Measurements from ENCODE around the gene ENPP7. TPM values are rescaled to one million over a fixed set of nuclear protein-coding genes. Genes with fewer than 3 reads are reported as not detected.
A peak's percentile ranks its signal among the peaks of the same experiment; 100 is the strongest.

The ENPP7 gene
- total and polyA plus RNA-seq, 3 experiments from 2014 or later: 0.11 to 0.26 TPM; not detected in 1

DNA sequence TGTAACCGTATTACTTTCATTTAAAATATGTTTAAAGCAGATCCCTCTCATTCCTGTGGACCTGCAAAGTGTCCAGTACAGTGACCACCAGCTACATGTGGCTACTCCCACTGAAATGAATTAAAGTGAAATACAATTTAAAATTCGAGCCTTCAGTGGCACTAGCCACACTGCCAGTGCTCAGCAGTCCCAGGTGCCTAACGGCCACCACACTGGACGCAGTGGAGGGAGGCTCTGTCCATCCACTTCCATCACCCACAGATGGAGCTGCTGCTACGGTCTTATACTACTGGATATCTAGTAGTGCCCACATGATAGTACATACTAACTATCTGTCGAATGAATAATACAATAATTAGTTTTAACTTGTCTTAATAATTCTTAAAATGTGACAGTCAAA, 44.9 kb downstream of the ENPP7 start:
- Histone ChIP-seq H3K27ac (ENCODE audit: low read depth, low read length) (no peak overlapping the region), H3K36me3 (ENCODE audit: insufficient read depth, low read length) (no peaks in the 10 kb centered on the region), H3K27me3 (ENCODE audit: insufficient read depth, low read length, poor library complexity, severe bottlenecking) (peaks cover 23% of the 10 kb centered on the region), H3K4me1 (ENCODE audit: insufficient read depth, low read length) (peaks cover 16% of the 10 kb centered on the region), H3K9me3 (ENCODE audit: low read length) (no peaks in the 10 kb centered on the region), H3K4me3 (ENCODE audit: low read length) (no peak overlapping the region)
- Mint-ChIP-seq H3K9me3 (peaks cover 0 to 2% (median 0%) of the 10 kb centered on the region in 5 donors), H3K4me3 (no peak overlapping the region), H3K36me3 (no peaks in the 10 kb centered on the region), H3K27me3 (peaks cover 34 to 65% of the 10 kb centered on the region in 2 donors), H3K4me1 (peaks cover 7 to 21% (median 20%) of the 10 kb centered on the region in 3 donors), H3K27ac (peak overlapping the region in 1 of 8 donors; percentile 79)
- CTCF ChIA-PET: interaction anchor here (1.1 to 1.9 kb wide), 2 partner anchors 9 to 34 kb away, joined by 3 to 6 read pairs; no protein-coding TSS in a partner anchor
- no peak for DNase-seq
- POLR2A ChIA-PET: no interaction called here

DNA sequence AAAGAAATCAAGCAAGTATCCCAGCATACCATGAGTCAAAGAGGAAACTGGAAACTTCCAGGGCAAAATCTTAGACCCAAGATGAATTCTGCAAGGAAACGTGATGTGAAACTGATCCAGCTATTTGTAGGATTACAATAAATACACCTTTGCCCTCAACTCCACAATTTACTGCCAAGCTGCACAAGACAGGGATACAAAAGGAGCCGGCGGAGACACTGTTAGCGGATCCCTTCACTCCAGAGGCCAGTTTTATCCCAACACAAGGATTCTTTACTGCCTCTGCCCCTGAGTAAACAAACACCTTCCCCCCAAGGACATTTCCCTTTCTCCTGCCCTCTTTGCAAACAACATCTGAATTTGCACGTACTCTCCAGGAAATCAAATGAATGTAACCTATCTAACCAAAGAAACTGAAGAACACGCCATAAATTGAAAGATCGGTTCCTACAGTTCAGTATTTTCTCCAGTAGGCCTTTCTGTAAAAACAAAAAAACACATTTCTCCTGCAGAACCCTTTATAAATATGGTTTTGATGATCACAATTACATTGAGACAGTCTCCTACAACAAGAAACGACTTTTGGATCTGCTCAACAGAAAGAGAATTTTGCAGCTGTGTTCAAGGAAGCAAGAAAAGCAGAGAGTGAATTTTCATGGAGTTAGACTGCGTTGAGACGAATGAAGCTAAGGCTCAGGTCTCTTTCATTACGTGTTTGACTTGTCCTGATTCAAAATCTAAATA, 45.8 kb downstream of the ENPP7 start:
- H3K27me3 Mint-ChIP-seq: peaks cover 43 to 74% of the 10 kb centered on the region in 2 donors
- no peaks in the 10 kb centered on the region for H3K36me3 Mint-ChIP-seq
- H3K4me3 Mint-ChIP-seq: peak overlapping the region; percentile 32 to 79 (median 65)
- peaks cover 16% of the 10 kb centered on the region for H3K4me1 ChIP-seq (ENCODE audit: insufficient read depth, low read length)
- no peak overlapping the region for H3K4me3 ChIP-seq (ENCODE audit: low read length)
- peaks cover 23% of the 10 kb centered on the region for H3K27me3 ChIP-seq (ENCODE audit: insufficient read depth, low read length, poor library complexity, severe bottlenecking)
- H3K4me1 Mint-ChIP-seq: peaks cover 10 to 21% (median 20%) of the 10 kb centered on the region in 3 donors
- ChIA-PET CTCF (interaction anchor here (1.1 to 1.8 kb wide), 4 partner anchors 10 to 58 kb away, joined by 3 to 5 read pairs (median 3); no protein-coding TSS in a partner anchor), POLR2A (no interaction called here)
- H3K9me3 Mint-ChIP-seq: peaks cover 0 to 2% (median 0%) of the 10 kb centered on the region in 5 donors
- peak overlapping the region; percentile 2 for H3K27ac ChIP-seq (ENCODE audit: low read depth, low read length)
- H3K9me3 ChIP-seq (ENCODE audit: low read length): no peaks in the 10 kb centered on the region
- no peak for DNase-seq
- H3K27ac Mint-ChIP-seq: peak overlapping the region in 1 of 8 donors; percentile 79
- no peaks in the 10 kb centered on the region for H3K36me3 ChIP-seq (ENCODE audit: insufficient read depth, low read length)

DNA sequence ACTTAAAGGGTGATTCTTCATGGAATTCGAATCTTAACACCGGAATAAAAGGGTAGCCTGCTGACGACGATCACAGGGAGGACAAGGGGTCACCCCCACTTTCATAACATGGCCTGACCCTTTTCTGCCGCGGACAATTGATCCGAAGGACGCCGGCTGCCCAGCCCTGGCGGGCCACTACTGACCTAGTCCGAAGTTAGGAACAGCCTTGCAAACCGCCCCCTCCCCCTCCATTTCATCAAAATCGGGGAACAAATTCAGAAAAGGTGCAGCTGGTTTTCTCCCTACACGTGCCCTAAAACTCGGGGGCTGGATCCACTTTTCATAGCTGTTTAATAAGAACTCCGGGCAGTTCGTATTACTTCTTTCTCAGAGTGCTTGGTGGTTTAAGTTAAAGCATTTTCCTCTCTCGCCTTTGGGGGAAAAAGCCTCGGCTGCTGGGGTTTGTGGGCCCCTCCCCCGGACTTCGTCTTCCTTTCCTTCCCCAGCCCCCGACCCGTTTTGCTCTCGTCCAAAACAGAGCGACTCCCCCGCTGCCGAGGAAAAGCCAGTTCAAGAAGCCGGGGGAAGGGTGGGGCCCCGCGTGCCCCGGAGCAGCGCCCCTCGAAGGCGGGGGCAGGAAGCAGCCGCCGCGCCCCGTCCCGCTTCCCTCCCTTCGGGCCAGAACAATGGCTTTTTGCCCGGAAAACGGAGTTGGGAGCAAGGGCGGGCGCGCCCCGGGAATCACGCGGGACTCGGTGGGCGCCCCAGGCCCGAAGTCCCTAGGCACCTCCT, 46.6 kb downstream of the ENPP7 start:
- H3K27me3 ChIP-seq (ENCODE audit: insufficient read depth, low read length, poor library complexity, severe bottlenecking): peaks cover 23% of the 10 kb centered on the region

DNA sequence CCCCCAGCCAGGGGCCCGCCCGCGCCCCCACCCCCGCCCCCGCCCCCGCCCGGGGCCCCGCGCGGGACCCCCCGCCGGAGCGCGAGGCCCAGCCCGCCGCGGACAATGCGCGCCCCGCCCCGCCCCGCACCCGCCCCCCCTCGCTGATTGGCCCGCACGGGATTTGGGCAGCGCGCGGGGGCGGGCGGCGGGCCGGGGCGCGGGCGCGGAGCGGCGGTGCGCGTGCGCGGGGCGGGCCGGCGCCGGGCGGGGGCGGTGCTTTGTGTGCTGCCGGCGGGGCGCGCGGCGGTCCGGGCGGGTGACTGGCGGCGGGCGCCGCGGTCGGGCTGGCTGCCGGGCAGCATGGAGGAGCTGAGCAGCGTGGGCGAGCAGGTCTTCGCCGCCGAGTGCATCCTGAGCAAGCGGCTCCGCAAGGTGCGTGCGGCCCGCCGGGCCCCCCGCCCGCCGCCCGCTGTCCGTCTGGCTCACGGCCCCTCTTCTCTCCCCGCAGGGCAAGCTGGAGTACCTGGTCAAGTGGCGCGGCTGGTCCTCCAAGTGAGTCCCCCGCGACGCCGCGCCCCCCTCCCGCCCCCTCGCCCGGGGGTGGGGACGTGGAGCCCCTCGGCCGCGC, 47.3 kb downstream of the ENPP7 start, which contains the start of gene CBX2:
Gene CBX2 (plus strand): TSS at position 255 of the 610 bp plus-strand sequence. CDS start 88 bp downstream, at position 343.
- H3K27ac ChIP-seq (ENCODE audit: low read depth, low read length): peak within 1 kb of the TSS; percentile 2
- H3K4me1 ChIP-seq (ENCODE audit: insufficient read depth, low read length): peaks cover 16% of the 10 kb centered on the region
- H3K27me3 Mint-ChIP-seq: peaks cover 46 to 80% of the 10 kb centered on the region in 2 donors
- POLR2A ChIA-PET: interaction anchor here (2.1 kb wide), 1 partner anchor 19 kb away, joined by 5 read pairs; the partner anchor contains the start of gene CBX8
- CTCF ChIA-PET: interaction anchor here (1.1 to 1.8 kb wide), 3 partner anchors 10 to 57 kb away, joined by 3 to 5 read pairs (median 3); no protein-coding TSS in a partner anchor
- H3K4me3 ChIP-seq (ENCODE audit: low read length): peak within 1 kb of the TSS; percentile 37
- H3K27ac Mint-ChIP-seq: peak within 1 kb of the TSS in 4 of 8 donors; percentile 19 to 82 (median 46)
- H3K9me3 Mint-ChIP-seq: peaks cover 0 to 2% (median 0%) of the 10 kb centered on the region in 5 donors
- H3K27me3 ChIP-seq (ENCODE audit: insufficient read depth, low read length, poor library complexity, severe bottlenecking): peaks cover 23% of the 10 kb centered on the region
- no peaks in the 10 kb centered on the region for H3K9me3 ChIP-seq (ENCODE audit: low read length)
- H3K36me3 Mint-ChIP-seq: peaks cover 0 to 3% (median 0%) of the 10 kb centered on the region in 3 donors
- H3K36me3 ChIP-seq (ENCODE audit: insufficient read depth, low read length): no peaks in the 10 kb centered on the region
- peak within 1 kb of the TSS; percentile 79 to 91 (median 87) for H3K4me3 Mint-ChIP-seq
- DNase-seq: peak; percentile 75 to 79 (median 77)
- peaks cover 10 to 21% (median 20%) of the 10 kb centered on the region in 3 donors for H3K4me1 Mint-ChIP-seq

More for the DNA sequence above, 46.6 kb downstream of the ENPP7 start:
- no peaks in the 10 kb centered on the region for H3K36me3 Mint-ChIP-seq
- H3K27ac Mint-ChIP-seq: peak overlapping the region in 2 of 8 donors; percentile 19 to 79
- H3K4me3 Mint-ChIP-seq: peak overlapping the region; percentile 32 to 79 (median 65)
- CTCF ChIA-PET: interaction anchor here (1.2 to 1.8 kb wide), 3 partner anchors 10 to 58 kb away, joined by 3 to 5 read pairs (median 3); no protein-coding TSS in a partner anchor
- H3K27me3 Mint-ChIP-seq: peaks cover 43 to 77% of the 10 kb centered on the region in 2 donors
- Histone ChIP-seq H3K4me1 (ENCODE audit: insufficient read depth, low read length) (peaks cover 16% of the 10 kb centered on the region), H3K4me3 (ENCODE audit: low read length) (no peak overlapping the region), H3K9me3 (ENCODE audit: low read length) (no peaks in the 10 kb centered on the region), H3K27ac (ENCODE audit: low read depth, low read length) (peak overlapping the region; percentile 2), H3K36me3 (ENCODE audit: insufficient read depth, low read length) (no peaks in the 10 kb centered on the region)
- POLR2A ChIA-PET: interaction anchor here (2.1 kb wide), 1 partner anchor 20 kb away, joined by 5 read pairs; the partner anchor contains the start of gene CBX8
- peaks cover 10 to 21% (median 20%) of the 10 kb centered on the region in 3 donors for H3K4me1 Mint-ChIP-seq
- DNase-seq: peak in 1 of 5 donors; percentile 35
- H3K9me3 Mint-ChIP-seq: peaks cover 0 to 2% (median 0%) of the 10 kb centered on the region in 5 donors

DNA sequence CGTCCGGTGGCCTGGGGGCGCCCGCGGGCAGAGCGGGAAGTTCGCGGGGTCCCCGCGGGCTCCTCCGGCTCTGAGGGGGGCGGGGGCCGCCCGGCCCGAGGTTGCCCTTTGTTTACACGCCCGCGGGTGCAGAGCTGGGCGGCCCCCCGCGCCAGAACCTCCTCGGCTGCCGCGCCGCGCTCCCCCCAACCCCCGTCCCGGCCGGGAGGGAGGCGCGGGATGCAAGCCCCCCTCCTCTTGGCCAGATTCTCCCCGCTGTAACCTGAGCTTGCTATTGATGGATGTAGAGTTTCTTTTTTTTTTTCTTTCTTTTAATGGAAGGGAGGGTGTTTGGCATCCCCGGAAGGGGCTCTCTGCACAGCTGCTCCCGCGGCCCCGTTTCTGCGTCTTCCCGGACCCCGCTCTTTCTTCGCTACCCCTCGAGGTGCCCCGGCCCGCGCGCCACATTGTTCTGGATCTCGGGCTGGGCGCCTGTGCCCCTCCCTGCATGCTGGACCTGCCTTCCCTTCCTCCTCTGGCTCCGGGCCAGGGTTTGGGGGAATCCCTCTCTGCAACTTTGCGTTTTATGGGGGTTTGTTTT, 47.9 kb downstream of the ENPP7 start:
- Mint-ChIP-seq H3K4me1 (peaks cover 10 to 21% (median 20%) of the 10 kb centered on the region in 3 donors), H3K36me3 (peaks cover 0 to 3% (median 0%) of the 10 kb centered on the region in 3 donors), H3K9me3 (peaks cover 0 to 2% (median 0%) of the 10 kb centered on the region in 5 donors), H3K4me3 (peak overlapping the region; percentile 79 to 91 (median 87)), H3K27ac (peak overlapping the region in 3 of 8 donors; percentile 43 to 82 (median 50)), H3K27me3 (peaks cover 50 to 82% of the 10 kb centered on the region in 2 donors)
- ChIA-PET CTCF (interaction anchor here (1.1 to 1.8 kb wide), 2 partner anchors 9 to 11 kb away, joined by 3 to 5 read pairs; no protein-coding TSS in a partner anchor), POLR2A (interaction anchor here (0.7 to 2.1 kb wide), 2 partner anchors 18 to 231 kb away, joined by 3 to 5 read pairs; partner anchors contain the start of gene CBX8)
- Histone ChIP-seq H3K36me3 (ENCODE audit: insufficient read depth, low read length) (no peaks in the 10 kb centered on the region), H3K27me3 (ENCODE audit: insufficient read depth, low read length, poor library complexity, severe bottlenecking) (peaks cover 23% of the 10 kb centered on the region), H3K4me1 (ENCODE audit: insufficient read depth, low read length) (peaks cover 16% of the 10 kb centered on the region), H3K9me3 (ENCODE audit: low read length) (no peaks in the 10 kb centered on the region), H3K27ac (ENCODE audit: low read depth, low read length) (no peak overlapping the region), H3K4me3 (ENCODE audit: low read length) (peak overlapping the region; percentile 37)
- no peak for DNase-seq

DNA sequence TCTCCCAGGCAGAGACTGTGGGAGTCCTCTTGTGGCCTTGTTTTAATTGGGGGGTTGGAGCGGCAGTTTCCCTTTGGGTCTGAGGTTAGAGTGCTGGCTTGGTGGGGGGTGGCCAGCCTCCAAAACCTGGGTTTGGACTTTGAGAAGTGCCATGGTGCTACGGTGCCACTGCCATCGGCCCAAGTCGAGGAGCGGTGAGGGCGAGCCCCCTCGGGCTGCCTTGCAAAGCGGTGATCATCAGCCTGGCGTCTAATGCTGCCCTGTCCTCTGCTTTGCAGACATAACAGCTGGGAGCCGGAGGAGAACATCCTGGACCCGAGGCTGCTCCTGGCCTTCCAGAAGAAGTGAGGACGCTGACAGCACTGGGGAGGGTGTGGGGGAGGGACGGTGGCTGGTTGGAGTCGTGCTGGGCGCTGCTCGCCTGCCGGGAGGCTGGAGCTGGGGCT, 48.4 kb downstream of the ENPP7 start:
- ChIA-PET CTCF (interaction anchor here (1.1 kb wide), 1 partner anchor 11 kb away, joined by 3 read pairs; no protein-coding TSS in a partner anchor), POLR2A (interaction anchor here (0.7 to 2.1 kb wide), 2 partner anchors 18 to 230 kb away, joined by 3 to 5 read pairs; partner anchors contain the start of gene CBX8)
- H3K27ac ChIP-seq (ENCODE audit: low read depth, low read length): no peak overlapping the region
- Mint-ChIP-seq H3K27ac (peak overlapping the region in 3 of 8 donors; percentile 43 to 82 (median 50)), H3K4me1 (peaks cover 10 to 21% (median 20%) of the 10 kb centered on the region in 3 donors), H3K9me3 (peaks cover 0 to 2% (median 0%) of the 10 kb centered on the region in 5 donors), H3K27me3 (peaks cover 47 to 79% of the 10 kb centered on the region in 2 donors), H3K4me3 (peak overlapping the region; percentile 79 to 91 (median 87)), H3K36me3 (peaks cover 0 to 3% (median 0%) of the 10 kb centered on the region in 3 donors)
- no peak for DNase-seq
- peaks cover 23% of the 10 kb centered on the region for H3K27me3 ChIP-seq (ENCODE audit: insufficient read depth, low read length, poor library complexity, severe bottlenecking)
- no peaks in the 10 kb centered on the region for H3K9me3 ChIP-seq (ENCODE audit: low read length)
- no peaks in the 10 kb centered on the region for H3K36me3 ChIP-seq (ENCODE audit: insufficient read depth, low read length)
- peak overlapping the region; percentile 37 for H3K4me3 ChIP-seq (ENCODE audit: low read length)
- peaks cover 16% of the 10 kb centered on the region for H3K4me1 ChIP-seq (ENCODE audit: insufficient read depth, low read length)
